HG02840 (cell line): ENCODE results near the gene JAZF1.

Experiments
- ATAC-seq: cut with Tn5 transposase; IDR thresholded peaks from one replicate; pipeline ENCODE4 v1.9.1; 2021; ENCODE audit warnings: mild to moderate bottlenecking, moderate library complexity, moderate number of reproducible peaks; ENCODE audit not compliant: unreplicated experiment, low FRiP score

The JAZF1 gene

DNA sequence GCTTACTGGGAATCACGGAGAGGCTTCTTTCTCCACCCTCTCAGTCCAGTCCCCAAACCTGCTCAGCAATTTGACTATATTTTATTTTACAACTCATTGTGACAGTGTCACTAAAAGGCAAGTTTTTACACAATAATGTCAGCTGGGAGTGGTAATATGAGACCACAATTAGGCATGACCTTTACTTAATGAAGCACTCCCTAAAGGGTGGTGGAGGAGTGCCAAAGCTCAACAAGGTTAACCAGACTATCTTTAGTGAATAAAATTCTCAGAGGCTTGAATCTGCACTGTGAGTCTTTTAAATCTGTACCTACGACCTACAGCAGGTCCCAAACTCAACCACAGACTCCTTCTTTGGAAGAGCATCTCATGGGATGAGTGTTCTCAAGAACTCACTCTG, 225.0 kb downstream of the JAZF1 start:
- ATAC-seq: no peak

DNA sequence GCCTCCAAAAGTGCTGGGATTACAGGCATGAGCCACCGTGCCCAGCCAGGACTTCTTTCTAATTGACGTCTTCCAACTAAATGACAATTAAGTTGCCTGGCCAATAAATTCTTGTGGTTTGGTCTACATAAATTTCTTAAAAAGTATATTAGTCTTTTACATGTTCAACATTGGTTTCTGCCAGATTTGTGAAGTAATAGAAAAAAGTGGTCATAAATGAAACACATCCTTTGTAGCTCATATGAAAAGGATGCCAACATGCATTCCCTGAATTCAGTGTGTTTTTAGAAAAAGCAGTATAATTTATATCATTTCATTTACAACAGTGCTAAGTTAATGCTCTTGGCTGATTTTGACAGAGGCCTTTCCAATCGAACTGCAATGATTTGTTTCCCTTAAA, 225.6 kb downstream of the JAZF1 start:
- ATAC-seq: no peak

DNA sequence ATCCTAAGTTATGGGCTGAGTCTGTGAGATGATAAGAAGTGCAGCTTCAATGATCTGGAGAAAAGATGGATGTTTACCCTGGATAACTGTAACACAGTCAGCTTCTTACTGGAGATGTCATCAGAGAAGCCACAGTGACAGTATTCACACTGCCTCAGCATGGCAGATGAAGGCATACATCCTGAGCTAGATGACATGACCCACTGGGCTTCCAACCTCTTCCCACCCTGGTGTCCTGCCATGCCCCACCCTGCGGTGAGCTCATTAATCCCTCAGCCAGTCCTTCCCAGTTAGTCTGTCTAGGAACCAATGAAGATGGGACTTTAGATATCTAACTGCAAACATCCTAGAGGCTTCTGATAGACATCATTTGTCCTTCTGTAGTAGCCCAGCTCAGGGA, 226.8 kb downstream of the JAZF1 start:
- no peak for ATAC-seq

DNA sequence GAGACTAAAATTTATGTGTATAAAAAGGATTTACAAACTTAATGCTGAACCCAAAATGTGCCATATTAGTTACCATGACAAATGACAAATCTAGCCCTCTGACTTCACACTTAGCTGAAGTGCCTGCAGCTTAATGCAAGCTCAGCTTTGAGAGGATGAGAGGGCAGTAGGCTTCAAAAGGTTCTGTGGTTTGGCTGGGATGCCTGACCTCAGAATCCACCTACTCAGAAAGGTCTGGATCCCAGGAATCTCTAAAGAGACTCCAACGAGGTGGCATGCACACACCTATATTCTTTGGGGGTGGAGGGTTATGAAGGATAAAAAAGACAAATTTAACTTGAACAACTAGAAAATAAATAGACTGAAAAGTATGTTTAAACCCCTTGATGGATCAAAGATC, 227.2 kb downstream of the JAZF1 start:
- ATAC-seq: no peak

DNA sequence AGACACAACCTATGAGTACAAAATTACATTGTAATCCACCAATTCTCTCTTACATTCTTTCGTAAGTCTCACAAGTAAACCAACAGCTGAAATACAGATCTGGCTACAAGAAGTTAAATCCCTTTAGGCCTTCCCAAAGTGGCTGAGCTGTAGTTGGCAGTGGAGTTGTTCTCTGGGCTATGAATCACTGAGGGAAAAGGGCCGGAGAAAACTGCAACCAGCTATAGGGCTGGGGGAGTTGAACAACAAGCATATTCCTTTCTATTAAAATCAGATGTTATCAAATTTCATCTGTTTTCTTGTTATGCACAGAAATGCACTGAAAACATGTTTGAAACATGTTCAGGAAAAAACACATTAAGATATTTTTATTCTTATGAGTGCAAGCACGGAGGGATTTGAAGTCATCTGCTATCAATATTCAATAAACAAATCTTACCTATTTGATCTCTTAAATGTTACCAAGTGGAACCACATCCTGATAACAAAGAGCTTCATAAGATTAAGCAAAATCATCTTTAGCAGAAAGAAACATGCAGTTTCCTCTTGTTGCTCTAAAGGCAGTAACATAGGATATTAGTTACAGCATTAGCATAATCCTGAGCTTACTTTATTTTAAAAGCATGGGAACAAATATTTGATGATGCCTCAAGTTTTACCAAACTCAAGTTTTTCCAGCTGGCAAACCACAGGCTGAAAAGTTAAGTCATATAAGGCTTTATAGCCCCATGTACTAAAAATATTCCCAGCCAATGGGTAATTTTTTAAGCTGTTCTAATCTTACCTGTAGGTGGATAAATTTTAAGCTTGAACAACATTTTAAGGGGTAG, 227.9 kb downstream of the JAZF1 start:
- no peak for ATAC-seq

DNA sequence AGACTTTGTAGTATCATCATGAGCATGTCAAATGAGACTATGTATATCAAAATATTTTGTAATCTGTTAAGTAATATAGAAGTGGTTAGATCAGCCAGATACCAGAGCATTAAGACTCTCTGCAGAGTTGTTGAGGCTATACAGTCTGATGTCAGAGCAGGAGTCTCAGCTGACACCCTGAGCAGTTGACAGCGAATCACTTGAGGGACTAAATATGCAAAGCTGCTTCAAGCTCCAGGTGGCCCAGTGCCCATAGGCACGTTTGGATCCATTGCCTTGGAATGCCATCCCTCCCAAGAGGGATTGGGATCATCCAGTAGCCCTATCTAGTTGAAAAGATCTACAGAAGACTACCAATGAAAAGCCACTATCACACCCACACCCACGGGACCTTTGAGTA, 230.5 kb downstream of the JAZF1 start:
- no peak for ATAC-seq

DNA sequence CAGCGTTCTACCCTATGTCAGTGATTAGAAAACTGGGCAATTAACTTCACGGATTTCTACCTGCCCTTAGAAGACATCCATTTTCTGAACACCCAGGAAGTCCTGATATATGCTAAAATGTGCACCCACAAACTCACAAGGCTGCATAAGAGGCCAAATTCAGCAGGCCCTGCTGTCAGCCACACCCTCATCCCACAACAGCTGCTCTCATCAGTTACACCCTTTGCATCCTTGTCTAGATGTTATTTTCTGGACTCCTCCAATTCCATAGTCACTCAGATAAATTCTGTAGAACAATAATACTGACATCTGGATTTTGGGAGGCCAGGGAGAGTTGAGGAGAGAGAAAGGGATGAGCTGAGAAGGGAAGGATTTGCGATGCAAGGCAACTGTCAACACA, 231.7 kb downstream of the JAZF1 start:
- ATAC-seq: no peak

DNA sequence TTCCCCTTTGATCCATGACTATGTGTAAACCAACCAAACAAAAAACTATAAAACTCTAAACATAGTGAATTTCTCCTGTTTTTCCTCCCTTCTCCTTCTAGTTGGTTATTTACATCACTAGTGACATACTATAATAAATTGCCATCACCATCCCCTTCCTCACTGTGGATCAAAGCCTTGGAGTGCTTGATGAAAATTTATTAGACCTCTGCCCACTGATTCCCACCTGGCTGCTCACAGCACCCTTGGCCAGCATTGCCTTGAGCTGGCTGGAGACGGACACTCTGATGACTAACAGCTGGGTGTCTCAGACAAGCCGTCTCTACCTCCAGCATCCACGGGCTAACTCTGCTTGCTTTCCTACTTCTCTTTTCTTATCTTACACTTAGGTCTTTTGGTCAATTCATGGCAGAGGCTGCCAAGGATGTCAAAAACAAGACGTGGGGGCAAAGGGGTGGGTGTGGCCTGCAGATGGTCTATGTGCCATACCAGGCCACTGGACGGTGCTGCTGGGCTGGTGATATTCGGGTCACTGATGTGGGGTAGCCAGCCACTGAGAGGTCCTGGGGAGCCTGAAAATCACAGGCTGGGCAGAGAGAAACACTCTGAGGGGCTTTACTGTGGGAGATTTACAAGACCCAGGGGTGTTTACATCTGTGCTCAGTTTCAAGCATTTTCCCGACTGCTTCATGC, 232.9 kb downstream of the JAZF1 start:
- ATAC-seq: no peak

DNA sequence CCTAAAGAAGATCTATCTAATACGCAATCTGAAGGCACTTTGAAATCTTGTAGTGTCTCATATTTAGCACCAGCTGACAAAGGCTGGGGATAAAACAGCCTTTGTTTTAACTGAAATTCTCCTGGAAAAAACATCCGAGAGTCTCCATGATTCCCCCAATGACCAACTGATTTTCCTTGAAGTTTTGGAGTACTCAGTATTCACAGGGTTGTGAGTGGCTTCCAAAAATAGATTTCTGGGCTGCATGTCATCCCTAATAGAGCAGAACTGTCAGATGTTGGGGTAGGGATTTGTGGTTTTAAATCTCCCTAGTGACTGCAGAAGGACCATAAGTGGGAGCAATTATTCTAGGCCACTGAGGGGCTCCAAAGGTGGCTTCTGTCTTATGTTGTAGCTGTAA, 234.2 kb downstream of the JAZF1 start:
- no peak for ATAC-seq

DNA sequence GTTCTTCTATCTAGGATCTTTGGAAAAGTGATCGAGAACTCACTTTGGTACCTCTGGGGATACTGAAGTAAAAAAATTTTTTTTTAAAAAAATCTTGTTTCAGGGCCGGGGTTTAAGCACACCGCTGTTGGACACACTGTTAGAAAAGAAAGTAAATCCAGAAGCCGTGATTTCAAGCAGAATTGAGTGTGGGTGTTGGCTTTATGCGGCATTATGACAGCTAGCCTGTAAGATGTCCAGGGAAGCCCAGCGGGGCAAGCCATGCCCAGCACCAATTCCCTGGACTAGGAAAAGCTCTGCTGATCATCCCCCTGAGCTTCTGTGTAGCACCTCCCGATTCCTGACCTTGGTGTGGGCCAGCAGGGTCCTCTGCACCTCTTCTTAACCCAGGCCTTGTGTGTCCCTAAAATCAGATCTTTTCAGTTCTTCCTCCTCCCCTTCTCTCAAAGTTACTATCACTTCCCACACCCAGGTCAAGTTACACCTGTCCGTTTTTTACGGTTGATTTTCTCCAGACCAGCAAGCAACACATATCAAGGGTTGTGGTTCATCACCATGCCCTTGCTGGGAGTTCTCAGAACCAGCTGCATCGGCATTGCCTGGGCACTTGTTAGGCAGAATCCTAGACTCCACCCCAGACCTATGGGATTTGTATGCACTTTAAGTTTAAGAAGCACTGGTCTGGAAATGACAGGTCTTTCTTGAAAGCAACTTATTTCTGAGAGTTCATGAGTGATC, 235.4 kb downstream of the JAZF1 start:
- no peak for ATAC-seq

DNA sequence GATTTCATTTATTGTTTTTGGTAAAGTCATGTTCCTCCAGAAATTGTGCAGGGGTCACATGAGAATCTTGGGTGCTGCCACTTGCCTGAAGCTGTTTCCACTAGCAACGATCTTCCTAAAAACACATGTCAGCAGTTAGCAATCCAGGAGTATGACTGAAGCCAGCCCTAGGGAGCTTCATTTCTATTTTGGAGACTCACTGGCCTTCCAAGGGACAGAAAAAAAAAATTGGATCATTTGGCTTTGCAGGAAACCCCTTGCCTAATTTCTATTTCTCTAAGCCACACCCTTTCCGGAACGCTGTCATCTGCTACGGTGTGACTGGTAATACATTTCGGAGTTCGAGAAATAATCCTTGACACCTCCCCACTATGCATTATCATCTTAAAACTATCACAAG, 236.0 kb downstream of the JAZF1 start:
- ATAC-seq: no peak

DNA sequence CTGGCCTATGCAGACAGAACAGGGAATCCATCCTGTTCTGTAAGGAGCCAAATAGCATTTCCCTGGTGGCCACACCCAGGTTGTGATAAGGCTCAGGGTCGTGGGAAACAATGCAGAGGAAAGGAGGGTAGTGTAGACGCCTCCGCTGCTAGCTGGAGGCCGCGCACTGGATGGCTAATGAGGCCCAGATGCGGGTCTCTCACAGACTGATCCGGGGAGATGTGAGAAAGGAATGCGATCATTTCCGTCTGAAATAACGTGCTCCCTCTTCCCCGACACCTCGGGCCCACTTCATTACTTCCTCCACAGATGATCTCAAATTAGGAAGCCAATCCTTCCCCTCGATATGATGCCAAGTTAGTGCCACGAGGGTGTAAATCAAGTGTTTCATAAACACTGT, 237.4 kb downstream of the JAZF1 start:
- no peak for ATAC-seq

DNA sequence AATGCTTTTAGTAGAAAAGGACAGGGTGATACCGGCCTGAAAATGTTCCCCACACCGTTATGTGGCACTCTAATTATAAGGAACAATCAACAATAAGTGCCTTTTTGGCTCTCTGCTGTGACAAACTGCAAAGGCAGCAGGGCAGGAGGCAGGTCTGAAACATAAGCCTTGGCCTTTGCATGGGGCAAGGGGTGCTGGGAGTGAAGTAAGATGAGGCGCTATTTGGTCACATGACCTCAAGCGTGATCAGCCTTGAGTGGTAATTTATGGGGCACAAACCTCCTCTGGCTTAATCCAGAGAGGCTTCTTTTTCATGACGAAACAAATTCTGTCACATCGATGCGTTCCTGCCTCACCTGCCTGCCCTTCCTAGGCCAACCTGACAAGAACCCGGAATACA, 237.9 kb downstream of the JAZF1 start:
- ATAC-seq: no peak

DNA sequence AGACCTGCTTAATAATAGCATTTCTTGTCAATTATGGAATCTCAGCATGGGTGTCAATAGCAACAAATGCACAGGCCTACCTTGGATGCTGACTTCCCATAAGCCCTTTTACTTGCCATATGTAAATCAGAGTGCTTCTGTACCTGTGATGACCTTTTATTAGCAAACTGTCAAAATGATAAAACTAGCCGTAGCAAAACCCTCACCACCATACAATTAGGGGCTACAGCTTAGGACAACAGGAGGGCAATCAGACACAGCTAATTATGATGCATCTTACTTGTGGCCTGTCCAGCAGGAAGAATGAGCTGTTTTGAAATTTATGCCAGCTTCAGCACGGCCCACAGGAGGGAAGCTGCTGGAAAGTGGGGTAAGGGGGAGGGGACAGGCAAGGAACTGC, 239.1 kb downstream of the JAZF1 start:
- ATAC-seq: no peak

DNA sequence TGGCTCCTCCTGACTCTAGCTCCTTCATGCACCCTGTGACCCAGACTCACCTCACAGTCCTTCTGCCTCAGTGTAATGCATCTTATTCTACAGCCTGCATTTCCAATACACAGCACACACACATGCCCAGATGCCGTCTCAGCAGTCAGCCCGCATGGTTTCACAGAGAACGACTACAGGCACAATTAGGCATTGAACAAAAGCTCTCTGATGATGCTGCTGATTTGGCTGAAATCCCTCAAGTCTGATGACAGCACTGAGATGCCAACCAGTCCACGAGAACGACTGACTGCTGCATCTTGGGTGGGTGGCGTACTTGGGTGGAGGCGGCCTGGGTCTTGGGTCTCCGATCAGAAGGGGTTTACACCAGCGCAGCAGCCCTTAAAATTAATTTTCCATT, 240.3 kb downstream of the JAZF1 start:
- ATAC-seq: no peak

DNA sequence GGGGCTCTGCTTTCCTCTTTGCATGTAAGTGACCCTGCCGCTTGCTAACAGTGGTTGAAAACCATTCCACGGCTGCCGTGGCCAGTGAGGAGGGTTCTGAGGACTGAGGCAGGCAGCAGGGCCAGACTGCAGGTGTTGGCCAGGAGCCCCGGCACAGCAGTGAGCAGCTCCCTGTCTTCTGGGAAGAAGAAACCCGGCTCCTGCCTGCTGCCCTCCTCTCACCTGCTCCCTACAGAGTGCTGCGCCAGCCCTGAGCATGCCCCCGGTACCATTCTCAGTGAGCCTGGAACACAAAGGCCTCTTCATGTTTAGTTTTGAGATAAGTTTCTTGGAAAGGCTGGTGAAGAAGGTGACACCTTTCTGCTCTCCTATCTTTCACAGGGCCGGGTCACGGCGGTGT, 240.7 kb downstream of the JAZF1 start:
- ATAC-seq: no peak

DNA sequence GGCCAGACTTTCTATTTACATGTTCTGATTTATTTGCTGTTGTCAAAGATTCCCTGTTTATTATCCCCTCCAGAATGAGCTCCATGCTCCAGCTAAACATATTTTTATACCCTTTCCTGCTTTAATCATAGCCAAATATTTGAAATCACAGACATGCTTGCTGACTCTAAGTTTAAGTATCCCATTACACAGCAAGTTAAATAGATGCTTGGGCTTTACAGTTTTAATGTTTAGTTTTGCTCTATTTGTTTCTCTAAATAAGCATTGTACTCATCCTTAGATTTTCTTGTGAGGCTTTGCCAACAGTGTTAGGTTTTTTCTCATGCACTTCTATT, 243.9 kb downstream of the JAZF1 start:
- no peak for ATAC-seq

DNA sequence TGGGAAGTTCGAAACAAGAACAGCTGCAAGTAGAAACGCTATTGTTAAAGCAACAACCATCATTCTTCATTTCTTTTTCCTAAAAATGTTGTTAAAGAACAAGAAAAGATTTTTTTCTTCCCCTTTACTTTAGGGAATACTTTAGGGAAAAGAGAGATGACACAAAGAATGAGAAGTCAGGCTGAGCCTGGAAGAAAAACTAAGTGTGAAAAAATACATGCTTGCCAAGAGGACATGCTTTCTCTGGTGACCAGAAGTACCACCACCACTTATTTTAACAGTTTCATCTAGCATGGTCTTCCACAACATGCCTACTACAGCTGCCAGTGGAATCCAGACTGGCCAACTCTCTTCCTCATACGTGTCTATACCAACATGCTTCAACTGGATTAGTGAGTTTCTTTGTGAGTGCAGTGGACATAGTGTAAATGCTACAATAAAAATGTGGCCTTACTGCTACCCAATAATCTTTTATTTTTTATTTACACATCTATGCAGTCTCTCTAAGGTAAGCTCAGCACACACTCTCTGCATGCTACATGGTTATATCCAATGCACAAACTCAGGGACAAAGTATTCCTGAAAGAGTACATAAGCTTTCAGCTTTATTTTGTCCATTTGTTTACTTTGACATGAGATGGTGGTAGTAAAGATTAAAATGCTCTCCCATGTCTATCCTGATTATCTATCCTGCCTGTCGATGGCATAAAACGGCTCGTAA, 244.4 kb downstream of the JAZF1 start:
- no peak for ATAC-seq

DNA sequence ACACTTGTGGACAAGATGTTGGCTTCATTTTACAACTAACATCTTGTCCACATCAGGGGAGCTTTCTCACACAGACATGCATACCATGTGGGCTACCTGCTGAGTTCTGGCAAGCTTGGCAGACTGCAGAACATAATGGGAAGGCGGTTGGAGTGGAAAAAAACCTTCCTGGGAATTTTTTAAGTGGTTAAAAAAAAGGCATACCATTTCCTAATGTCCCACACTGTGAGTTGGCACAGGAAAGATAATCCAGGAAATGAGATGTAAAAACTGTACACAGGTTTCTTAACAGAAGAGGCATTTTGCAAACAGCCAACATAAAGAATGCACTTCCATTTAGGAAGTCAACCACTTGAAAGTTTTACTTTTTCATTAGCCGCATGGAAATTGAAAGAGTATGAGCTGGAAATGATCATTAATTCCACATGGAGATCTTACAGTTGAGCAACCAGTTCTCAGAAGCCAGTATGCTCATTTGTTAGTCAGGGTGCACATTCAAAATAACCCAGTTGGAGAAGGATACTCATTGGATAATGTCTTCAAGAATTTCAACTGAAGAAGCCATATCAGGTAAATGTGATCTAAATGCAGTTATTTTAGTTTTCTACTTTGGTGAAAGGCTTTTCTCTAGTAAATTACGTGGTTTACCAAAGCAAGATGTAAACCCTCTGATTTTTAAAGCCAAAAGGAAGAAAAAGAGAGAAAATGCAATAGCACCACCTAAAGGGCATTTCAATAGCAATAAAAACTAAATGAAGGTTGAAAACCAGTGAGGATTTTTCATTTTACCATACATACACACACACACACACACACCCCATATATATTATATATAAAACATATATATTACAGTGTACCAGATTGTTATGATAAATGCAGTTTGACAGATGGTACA, 246.7 kb downstream of the JAZF1 start:
- ATAC-seq: no peak

DNA sequence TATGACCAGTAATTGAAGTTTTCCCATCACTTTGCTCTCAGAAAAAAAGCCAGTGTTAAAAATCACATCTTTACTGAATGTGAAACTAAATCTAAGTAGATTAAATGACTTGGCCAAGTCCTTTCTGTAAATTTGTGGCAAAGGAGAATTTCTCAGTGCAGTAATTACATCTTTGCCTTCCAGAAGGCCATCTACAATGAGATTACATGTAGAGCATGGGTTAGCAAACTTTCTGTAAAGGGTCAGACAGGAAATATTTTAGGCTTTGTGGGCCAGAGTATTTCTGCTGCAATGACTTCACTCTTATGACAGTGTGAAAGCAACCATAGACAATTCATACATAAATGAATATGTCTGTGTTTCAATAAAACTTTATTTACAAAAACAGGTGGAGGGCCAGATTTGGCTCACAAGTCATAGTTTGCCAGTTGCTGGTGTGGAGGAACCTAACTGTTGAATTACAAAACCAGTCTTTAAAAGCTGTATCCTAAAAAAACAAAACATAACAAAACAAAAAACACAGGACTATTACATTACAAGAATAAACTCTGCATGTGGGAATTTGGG, 249.6 kb downstream of the JAZF1 start:
- ATAC-seq: no peak
